SJCRH30 (cell line): ENCODE results near the gene CMYA5. TPM values are rescaled to one million over a fixed set of nuclear protein-coding genes. Genes with fewer than 3 reads are reported as not detected.

Experiments used
- DNase-seq, 2 experiments: peaks; one replicate each; pipeline ENCODE4 v3.0.0-alpha.2; 2015 to 2020
- H3K27ac ChIP-seq: fragments of 250-450 bp; sonication (Bioruptor Pico); 2 replicates; pipeline ENCODE4 v1.5.1; 2020; ENCODE audit warnings: mild to moderate bottlenecking, moderate library complexity
- H3K27me3 ChIP-seq: fragments of 250-450 bp; sonication (Bioruptor Pico); 2 replicates; pipeline ENCODE4 v1.5.1; 2020; ENCODE audit warnings: mild to moderate bottlenecking, moderate library complexity
- H3K36me3 ChIP-seq: fragments of 250-450 bp; sonication (Bioruptor Pico); 2 replicates; pipeline ENCODE4 v1.5.1; 2020; ENCODE audit warnings: mild to moderate bottlenecking, moderate library complexity
- H3K4me1 ChIP-seq: fragments of 250-450 bp; sonication (Bioruptor Pico); 2 replicates; pipeline ENCODE4 v1.5.1; 2020; ENCODE audit warnings: mild to moderate bottlenecking, moderate library complexity
- H3K4me3 ChIP-seq: fragments of 250-450 bp; sonication (Bioruptor Pico); 2 replicates; pipeline ENCODE4 v1.5.1; 2020; ENCODE audit warnings: mild to moderate bottlenecking, moderate library complexity
- H3K9me3 ChIP-seq: fragments of 250-450 bp; sonication (Bioruptor Pico); replicated peaks from 2 replicates; pipeline ENCODE4 v1.5.1; 2020; ENCODE audit warnings: mild to moderate bottlenecking, moderate library complexity
- total RNA-seq: library from RNA; depleted of rRNA; stranded (reverse); fragments of >200 nt; shearing (Covaris generic); gene quantifications from 2 replicates; pipeline ENCODE4 v1.2.3, GENCODE V29; 2014

The CMYA5 gene
- total RNA-seq, 1 experiment from 2014 or later = 0.22 TPM

DNA sequence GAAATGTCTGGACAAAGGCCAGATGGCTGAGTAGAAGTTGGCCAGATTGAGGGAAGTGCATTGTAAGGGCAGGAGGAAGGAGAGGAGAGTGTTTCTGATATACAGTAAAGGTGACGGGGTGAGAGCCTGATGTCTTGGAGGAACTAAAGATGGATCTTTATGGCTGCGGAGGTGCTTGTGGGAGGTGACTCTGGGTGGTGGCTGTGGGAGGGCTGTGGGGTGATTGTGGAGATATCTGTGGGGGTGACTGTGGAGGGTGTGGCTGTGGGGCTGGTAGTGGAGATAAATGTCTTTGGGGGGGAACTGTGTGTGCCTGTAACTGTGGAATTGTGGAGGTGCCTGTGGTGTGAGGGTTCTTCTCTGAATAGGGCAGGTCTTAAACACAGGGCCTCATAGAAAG, 121.4 kb downstream of the CMYA5 start:
- no peak for DNase-seq
- Histone ChIP-seq H3K27ac (no peak overlapping the region), H3K4me1 (no peaks in the 10 kb centered on the region), H3K27me3 (no peaks in the 10 kb centered on the region), H3K4me3 (no peak overlapping the region), H3K36me3 (no peaks in the 10 kb centered on the region), H3K9me3 (no peaks in the 10 kb centered on the region)

DNA sequence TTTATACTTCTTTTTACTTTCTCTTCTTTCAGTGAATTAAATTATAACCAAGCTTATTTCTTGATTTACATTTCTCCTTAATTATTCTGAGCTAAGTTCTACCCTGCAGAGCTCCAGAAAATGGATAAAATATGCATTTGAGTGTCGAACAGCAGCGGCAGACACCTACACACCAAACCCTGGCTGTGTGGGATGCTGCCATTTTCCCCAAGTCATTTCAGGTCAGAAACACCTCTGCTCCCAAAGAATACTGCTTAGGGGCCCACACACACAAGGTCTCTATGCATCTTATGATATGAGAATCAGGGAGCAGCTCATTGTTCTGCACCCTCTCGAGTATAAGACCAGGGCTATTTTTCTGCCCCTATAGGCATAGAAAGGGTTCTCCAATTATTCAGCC, 122.3 kb downstream of the CMYA5 start:
- no peaks in the 10 kb centered on the region for H3K36me3 ChIP-seq
- no peaks in the 10 kb centered on the region for H3K4me1 ChIP-seq
- no peaks in the 10 kb centered on the region for H3K9me3 ChIP-seq
- no peak for DNase-seq
- H3K27me3 ChIP-seq = no peaks in the 10 kb centered on the region
- H3K4me3 ChIP-seq = no peak overlapping the region
- no peak overlapping the region for H3K27ac ChIP-seq

DNA sequence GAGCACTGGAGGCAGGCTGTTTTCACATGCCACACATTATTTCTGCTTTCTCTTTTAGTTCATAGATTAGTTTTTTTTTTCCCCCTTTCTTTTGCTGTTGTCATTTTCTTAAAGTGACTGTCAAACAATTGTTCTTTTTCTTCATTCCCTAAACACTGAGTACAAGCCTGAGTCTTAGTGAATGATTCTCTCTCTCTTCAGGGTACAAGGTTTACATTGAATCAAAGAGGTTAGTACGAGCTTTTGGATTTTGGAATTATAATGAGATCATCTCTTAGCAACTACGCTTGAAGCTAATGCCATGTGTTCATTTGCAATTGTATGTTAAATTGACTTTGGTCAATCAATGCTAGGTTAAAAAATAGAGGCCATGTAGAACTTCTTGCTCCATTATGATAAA, 125.1 kb downstream of the CMYA5 start:
- Histone ChIP-seq H3K4me1 (no peaks in the 10 kb centered on the region), H3K36me3 (no peaks in the 10 kb centered on the region), H3K9me3 (no peaks in the 10 kb centered on the region), H3K4me3 (no peak overlapping the region), H3K27ac (no peak overlapping the region), H3K27me3 (no peaks in the 10 kb centered on the region)
- no peak for DNase-seq

DNA sequence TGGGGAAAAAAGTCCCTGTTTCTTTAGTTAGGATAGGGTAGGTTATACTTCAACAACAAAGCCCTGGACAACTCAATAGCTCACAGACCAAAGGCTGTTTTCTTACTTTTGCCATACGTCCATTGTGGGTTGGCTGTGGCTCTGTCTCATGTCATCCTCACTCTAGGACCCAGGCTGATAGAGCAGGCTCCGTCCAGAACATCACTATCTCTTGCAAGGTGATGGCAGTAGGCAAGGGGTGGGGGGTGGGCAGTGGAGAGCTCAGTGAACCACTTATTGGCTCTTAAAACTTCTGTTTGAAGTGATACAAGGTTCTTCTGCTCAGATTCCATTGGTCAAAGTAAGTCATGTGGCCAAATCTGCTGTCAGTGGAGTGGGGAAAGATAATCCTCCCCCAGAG, 126.4 kb downstream of the CMYA5 start:
- H3K27me3 ChIP-seq = no peaks in the 10 kb centered on the region
- H3K9me3 ChIP-seq = no peaks in the 10 kb centered on the region
- H3K4me1 ChIP-seq = no peaks in the 10 kb centered on the region
- no peaks in the 10 kb centered on the region for H3K36me3 ChIP-seq
- no peak overlapping the region for H3K4me3 ChIP-seq
- DNase-seq = no peak
- H3K27ac ChIP-seq = no peak overlapping the region

DNA sequence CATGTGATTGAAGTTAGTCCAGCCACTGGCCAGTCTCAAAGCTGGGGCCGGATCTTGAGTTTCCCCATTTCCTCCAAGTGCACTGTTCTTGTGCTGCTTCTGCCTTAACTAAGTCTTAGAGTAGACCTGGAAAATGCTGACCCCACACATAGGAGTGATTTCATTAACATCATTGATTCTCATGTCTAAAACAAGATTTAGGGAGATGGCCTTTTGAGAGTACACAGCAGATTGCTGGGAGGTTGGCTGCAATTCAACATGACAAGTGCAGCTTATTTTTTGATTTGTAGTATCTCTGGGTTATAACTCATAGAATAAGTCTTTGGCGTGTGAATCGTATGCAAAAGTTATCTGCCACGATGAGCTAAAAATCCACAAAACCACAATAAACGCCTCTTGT, 131.0 kb downstream of the CMYA5 start:
- H3K36me3 ChIP-seq = no peaks in the 10 kb centered on the region
- no peaks in the 10 kb centered on the region for H3K9me3 ChIP-seq

DNA sequence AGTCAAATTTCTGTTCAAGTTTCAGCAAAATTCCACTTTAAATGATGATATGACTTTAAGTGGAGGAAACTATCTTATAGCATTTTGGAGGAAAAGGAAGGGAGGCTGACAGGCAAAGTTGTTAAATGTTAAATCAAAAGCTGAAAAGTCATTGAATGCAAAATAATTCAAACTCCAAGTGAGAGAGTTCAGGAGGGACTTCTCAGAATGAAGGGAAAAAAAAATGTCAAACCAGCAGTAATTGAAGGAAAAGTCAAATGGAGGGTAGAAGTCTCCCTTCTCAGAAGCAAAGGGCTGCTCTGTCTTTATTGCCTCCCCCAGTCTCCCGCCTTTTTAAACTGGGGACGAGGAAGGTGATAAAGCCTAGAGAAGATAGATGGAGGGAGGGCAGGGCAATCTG, 134.8 kb downstream of the CMYA5 start:
- Histone ChIP-seq H3K27ac (no peak overlapping the region), H3K27me3 (no peaks in the 10 kb centered on the region), H3K36me3 (no peaks in the 10 kb centered on the region), H3K4me3 (no peak overlapping the region), H3K9me3 (no peaks in the 10 kb centered on the region), H3K4me1 (no peaks in the 10 kb centered on the region)
- no peak for DNase-seq

More for the DNA sequence above, 131.0 kb downstream of the CMYA5 start:
- Histone ChIP-seq H3K27ac (no peak overlapping the region), H3K4me3 (no peak overlapping the region), H3K4me1 (no peaks in the 10 kb centered on the region), H3K27me3 (no peaks in the 10 kb centered on the region)
- DNase-seq = no peak

DNA sequence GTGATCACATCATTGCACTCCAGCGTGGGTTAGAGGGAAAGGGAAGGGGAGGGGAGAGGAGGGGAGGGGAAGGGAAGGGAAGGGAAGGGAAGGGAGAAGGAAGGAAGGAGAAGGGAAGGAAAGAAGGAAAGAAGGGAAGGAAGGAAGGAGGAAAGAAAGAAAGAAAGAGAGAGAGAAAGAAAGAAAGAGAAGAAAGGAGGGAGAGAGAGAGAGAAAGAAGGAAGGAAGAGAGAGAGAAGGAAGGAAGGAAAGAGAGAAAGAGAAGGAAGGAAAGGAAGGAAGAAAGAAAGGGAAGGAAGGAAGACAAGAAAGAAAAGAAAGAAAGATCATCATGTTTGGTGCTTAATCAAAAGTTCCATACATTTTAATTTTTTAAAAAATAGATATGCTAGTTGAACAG, 136.2 kb downstream of the CMYA5 start:
- H3K27me3 ChIP-seq = no peaks in the 10 kb centered on the region
- DNase-seq = no peak
- H3K9me3 ChIP-seq = no peaks in the 10 kb centered on the region
- no peak overlapping the region for H3K27ac ChIP-seq
- H3K36me3 ChIP-seq = no peaks in the 10 kb centered on the region
- no peaks in the 10 kb centered on the region for H3K4me1 ChIP-seq
- H3K4me3 ChIP-seq = no peak overlapping the region

DNA sequence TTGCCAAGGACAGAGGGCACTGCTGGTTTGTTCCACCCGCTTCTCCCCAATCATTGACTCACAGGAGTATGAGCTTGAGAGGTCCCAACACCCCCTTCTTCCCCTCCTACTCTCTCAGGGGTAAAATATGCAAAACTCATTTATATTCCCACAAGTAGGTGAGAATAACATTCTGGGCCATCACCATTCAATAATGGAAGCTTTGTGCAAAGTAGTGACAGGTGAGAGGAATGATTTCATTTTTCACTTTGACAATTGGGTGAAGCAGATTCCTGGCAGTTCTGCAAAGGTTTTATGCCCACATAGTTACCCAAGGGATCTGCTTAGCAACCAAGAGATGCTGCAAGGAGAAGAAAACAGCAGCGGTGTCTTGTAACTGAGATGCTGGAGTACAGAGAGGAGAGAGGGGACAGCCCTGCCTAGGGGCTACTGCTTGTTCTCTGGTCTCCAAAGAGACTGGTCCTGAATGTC, 137.6 kb downstream of the CMYA5 start:
- no peaks in the 10 kb centered on the region for H3K4me1 ChIP-seq
- H3K4me3 ChIP-seq = no peak overlapping the region
- H3K9me3 ChIP-seq = no peaks in the 10 kb centered on the region
- H3K27me3 ChIP-seq = no peaks in the 10 kb centered on the region
- DNase-seq = no peak
- H3K27ac ChIP-seq = no peak overlapping the region
- no peaks in the 10 kb centered on the region for H3K36me3 ChIP-seq

DNA sequence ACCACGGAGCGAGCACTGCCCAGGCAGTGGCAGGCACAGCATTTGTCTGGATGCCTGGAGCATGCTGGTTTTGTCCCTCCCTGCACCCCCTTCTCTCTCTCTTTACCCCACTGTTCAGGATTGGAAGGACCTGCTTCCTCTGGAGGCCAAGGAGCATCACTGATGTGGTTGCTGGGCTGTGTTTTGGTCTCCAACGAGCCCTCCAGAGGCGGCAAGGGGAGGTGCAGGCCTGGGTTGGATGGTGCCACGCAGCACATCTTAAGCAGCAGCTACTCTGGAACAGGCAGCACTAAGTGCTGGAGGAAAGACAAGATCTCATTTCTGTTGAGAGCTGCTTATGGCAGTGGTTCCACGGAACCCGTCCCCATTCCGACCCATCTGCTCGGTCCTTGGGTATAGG, 139.6 kb downstream of the CMYA5 start:
- H3K4me1 ChIP-seq = no peaks in the 10 kb centered on the region
- no peaks in the 10 kb centered on the region for H3K27me3 ChIP-seq
- no peaks in the 10 kb centered on the region for H3K9me3 ChIP-seq
- no peak overlapping the region for H3K4me3 ChIP-seq
- H3K36me3 ChIP-seq = no peaks in the 10 kb centered on the region
- no peak overlapping the region for H3K27ac ChIP-seq
- peak in 1 of 2 experiments; percentile 9 for DNase-seq

DNA sequence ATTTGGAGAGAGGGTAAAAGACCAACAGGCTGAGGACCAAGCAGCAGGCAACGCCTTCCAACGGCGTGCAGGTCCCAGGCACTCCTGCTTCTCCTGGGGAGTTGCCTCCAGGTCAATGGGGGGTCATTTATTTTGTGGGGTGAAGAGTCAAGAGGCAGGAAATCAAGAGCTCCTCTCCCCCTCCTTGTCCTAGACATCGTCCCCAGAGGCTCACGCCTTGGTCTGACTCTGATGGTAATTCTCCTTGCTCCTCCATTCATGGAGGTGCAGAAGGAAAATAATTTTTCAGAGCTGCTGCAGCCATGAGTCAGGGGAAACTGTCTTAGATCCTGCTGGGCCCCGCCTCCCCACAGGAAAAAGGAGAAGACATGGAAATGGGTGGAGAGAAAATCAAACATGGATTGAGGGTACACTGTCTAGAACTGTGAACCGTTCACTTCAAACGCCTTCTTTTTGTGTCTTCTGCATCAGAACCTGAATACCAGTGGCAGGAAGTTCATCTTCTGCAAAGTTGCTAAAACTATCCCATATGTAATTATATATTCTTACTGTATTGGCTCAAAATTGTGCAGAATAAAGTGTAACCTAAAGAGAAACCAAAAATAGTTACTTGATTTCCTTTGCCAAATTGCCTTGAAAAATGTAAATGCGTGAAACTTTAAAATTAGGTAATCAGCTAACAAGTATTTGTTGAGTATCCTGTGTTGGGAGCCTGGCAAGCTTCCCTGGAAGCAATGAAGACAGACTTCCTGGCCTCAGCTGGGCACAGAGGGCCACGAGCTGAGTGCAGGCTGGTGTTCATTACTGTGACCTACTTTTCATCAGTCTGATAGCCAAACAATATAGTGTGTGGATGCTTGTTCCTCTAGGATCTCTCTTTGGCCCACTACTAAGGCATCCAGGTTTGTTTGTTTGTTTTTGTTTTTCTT, 142.0 kb downstream of the CMYA5 start:
- no peaks in the 10 kb centered on the region for H3K4me1 ChIP-seq
- no peak overlapping the region for H3K4me3 ChIP-seq
- no peak overlapping the region for H3K27ac ChIP-seq
- H3K27me3 ChIP-seq = no peaks in the 10 kb centered on the region
- H3K9me3 ChIP-seq = no peaks in the 10 kb centered on the region
- DNase-seq = no peak
- no peaks in the 10 kb centered on the region for H3K36me3 ChIP-seq

DNA sequence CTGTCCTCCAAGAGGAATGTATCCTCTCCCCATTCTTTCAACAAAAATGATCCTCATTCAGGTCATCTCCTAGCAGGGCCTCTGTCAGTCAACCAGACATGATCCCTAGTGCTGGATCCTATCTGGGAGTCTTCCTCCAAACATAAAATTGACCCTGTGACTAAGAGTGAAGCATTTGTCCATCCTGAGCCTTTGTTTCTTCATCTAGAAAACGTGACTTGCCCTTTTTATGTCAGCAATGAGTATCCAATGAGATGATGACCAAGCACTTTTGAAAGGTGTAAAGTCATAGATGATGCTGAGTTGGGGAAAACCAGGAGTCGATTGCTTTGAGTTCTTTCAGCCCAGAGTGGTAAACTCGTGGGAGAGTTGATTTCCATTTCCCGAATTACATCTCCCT, 143.3 kb downstream of the CMYA5 start:
- Histone ChIP-seq H3K4me3 (no peak overlapping the region), H3K27me3 (no peaks in the 10 kb centered on the region), H3K4me1 (no peaks in the 10 kb centered on the region), H3K36me3 (no peaks in the 10 kb centered on the region), H3K27ac (no peak overlapping the region), H3K9me3 (no peaks in the 10 kb centered on the region)
- no peak for DNase-seq

DNA sequence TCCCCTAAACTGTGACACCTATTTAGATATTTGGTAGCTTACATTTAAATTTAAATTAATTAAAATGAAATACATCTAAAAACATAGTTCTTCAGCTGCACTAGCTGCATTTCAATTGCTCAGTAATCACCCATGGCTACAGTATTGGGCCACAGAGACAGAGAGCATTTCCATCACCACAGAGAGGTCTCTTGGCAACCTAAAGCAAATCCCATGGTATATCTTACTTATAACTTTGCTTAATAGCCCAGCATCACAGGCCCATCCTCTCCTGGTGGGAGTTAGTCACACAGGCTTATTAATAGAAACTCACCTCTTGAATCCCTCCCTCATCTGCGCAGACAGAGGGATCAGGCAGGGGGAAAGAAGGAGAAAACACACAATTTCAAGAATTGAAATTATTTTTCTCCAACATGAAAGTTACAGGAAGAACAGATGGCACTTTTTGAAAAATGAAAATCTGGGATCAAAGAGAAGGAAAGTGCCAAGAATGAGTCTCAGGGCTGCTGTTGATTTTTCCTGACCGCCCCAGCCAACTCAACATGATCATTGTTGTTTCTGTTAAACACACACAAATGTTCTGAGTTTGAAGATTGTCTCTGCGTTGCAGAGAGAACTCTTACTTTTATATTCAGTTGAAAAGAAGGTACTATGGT, 144.6 kb downstream of the CMYA5 start:
- H3K27me3 ChIP-seq = no peaks in the 10 kb centered on the region
- H3K4me3 ChIP-seq = no peak overlapping the region
- H3K36me3 ChIP-seq = no peaks in the 10 kb centered on the region
- H3K27ac ChIP-seq = no peak overlapping the region
- no peaks in the 10 kb centered on the region for H3K9me3 ChIP-seq
- DNase-seq = no peak
- no peaks in the 10 kb centered on the region for H3K4me1 ChIP-seq

DNA sequence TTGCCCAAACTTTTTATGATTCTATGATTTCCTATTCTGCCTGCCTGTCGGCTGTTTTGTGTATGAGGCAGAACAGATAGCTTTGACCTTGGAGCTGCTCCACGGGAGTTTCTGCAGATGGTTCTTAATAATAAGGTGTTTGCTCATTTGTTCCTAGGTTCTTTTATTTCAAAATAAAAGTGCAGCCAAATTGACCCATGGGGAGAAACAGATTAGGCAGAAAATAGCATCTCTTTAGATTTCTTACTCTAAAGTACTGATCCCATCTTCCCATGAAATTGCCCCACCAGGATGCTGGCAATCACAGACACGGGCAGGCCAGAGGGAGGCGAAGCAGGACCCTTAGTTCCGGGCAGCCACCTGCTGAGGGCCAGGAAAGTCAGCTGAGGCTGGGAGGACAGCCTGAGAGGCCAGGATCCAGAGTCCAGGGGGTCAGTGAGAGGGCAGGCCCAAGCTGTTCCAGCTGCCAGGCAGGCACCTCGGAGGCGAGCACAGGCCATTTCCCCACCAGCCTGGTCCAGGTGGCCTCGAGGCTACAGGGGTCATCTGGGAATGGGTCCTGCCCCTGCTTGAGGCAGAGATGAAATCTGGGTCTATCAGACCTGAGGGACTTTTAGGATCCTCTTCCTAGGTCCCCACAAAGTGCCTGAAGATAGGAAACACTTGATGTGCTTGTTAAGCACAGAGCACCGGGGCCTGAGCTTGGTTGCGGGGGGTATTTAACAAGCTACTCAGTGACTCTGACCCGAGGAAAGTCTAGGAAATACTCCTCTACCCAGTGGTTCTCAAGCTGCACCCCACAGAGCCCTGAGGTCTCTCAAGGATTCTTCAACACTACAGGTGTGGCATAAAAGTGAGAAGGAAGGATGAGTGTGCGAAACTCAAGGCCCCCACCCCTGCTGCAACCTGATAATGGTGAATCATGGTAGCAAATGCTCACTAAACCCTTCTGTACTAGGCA, 145.4 kb downstream of the CMYA5 start:
- no peak for DNase-seq
- no peaks in the 10 kb centered on the region for H3K9me3 ChIP-seq

DNA sequence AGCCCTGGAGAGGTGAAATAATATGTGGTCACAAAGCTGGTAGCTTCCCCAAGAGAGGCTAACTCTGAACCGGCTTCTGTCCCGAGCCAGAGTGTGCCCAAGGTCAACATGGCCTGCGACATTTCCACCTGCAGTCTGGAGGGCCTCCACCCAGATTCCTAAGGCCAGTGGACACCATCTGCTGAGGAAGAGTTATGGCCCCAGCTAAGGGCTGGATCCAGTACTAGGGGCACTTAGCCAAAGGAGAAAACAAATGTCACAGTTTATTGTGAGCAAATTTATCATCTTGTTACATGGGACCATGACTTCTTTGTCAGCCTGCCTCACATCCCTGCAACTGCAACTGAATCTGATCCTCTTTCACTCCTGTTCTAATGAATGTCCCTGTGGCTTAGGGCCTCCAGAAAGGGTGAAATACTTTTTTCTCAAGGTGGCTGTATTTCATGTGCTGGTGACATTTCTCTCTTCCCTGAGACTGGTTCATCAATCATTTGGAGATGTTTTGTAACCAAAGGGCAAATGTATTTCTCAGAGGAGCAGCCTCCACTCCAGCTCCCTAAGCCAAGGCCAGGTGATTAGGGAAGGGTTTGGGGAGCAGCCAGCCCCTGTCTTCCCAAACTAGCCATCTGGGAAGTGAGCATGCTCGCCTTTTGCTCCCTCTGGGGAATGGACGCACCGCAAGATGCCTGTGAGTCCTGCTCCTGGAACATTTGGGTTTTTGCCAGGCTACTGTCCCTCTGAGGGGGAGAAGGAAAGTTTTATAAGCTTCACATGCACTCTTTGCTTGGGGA, 148.3 kb downstream of the CMYA5 start:
- no peak for DNase-seq
- no peaks in the 10 kb centered on the region for H3K9me3 ChIP-seq
- H3K27me3 ChIP-seq = no peaks in the 10 kb centered on the region
- H3K4me1 ChIP-seq = no peaks in the 10 kb centered on the region
- H3K4me3 ChIP-seq = no peak overlapping the region
- no peaks in the 10 kb centered on the region for H3K36me3 ChIP-seq
- no peak overlapping the region for H3K27ac ChIP-seq

More for the DNA sequence above, 145.4 kb downstream of the CMYA5 start:
- Histone ChIP-seq H3K4me3 (no peak overlapping the region), H3K27me3 (no peaks in the 10 kb centered on the region), H3K4me1 (no peaks in the 10 kb centered on the region), H3K36me3 (no peaks in the 10 kb centered on the region), H3K27ac (no peak overlapping the region)
